ENCODE measurements around the gene NAGS. TPM values are rescaled to one million over a fixed set of nuclear protein-coding genes. Genes with fewer than 3 reads are reported as not detected.
"Not testable (repeated sequence)": the region's sequence is repeated elsewhere in the genome, so short reads cannot be mapped to it uniquely, and the experiment has no call there.

Gene NAGS
- total RNA-seq, 4 donors from 2014 or later, result 1.3 to 9.7 (median 2.6) TPM

DNA sequence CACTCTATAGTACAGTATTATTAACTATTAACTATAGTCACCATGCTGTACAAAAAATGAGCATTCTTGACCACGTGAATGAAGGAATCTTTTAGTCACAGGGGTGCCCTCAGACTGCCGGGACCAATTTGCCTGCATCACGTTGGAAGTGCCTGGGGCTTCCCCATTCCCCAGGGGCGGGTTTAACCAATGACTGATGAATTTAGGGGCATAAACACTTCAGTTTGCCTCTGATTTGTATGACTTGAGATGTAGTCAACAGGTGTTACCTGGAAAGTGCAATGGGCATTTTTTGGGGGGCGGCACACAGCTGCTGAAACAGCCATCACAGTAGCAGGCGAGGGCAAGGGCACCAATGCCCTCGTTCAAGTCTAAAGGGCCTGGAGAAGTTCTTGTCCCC lies 41.9 kb upstream of the NAGS start:
- intact Hi-C loops (cut with DNase I; ENCODE audit: low total_unique reads), result no loop called here
- no peak for DNase-seq
- TF ChIP-seq POLR2A (IDR thresholded peaks at IDR 0.05), result no peak
- TF ChIP-seq, protein P1, sequence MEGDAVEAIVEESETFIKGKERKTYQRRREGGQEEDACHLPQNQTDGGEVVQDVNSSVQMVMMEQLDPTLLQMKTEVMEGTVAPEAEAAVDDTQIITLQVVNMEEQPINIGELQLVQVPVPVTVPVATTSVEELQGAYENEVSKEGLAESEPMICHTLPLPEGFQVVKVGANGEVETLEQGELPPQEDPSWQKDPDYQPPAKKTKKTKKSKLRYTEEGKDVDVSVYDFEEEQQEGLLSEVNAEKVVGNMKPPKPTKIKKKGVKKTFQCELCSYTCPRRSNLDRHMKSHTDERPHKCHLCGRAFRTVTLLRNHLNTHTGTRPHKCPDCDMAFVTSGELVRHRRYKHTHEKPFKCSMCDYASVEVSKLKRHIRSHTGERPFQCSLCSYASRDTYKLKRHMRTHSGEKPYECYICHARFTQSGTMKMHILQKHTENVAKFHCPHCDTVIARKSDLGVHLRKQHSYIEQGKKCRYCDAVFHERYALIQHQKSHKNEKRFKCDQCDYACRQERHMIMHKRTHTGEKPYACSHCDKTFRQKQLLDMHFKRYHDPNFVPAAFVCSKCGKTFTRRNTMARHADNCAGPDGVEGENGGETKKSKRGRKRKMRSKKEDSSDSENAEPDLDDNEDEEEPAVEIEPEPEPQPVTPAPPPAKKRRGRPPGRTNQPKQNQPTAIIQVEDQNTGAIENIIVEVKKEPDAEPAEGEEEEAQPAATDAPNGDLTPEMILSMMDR (IDR thresholded peaks at IDR 0.05), result no peak

GRCh38 chr17:43966276-43966675 lies 38.1 kb upstream of the NAGS start:
- no peak overlapping the region for H3K27ac ChIP-seq
- H3K27me3 ChIP-seq, result no peaks in the 10 kb centered on the region
- intact Hi-C loops (cut with DNase I; ENCODE audit: low total_unique reads), result no loop called here
- no peaks in the 10 kb centered on the region for H3K9me3 ChIP-seq
- no peaks in the 10 kb centered on the region for H3K36me3 ChIP-seq
- H3K4me3 ChIP-seq, result no peak overlapping the region
- TF ChIP-seq POLR2A (IDR thresholded peaks at IDR 0.05), result no peak
- TF ChIP-seq, protein P1 (IDR thresholded peaks at IDR 0.05), result no peak
- no peak for DNase-seq
- no peaks in the 10 kb centered on the region for H3K4me1 ChIP-seq

More for the DNA sequence above, 41.9 kb upstream of the NAGS start:
- Histone ChIP-seq H3K27me3 (no peaks in the 10 kb centered on the region), H3K4me3 (no peak overlapping the region), H3K36me3 (no peaks in the 10 kb centered on the region), H3K27ac (no peak overlapping the region), H3K4me1 (no peaks in the 10 kb centered on the region), H3K9me3 (no peaks in the 10 kb centered on the region)

GRCh38 chr17:43967251-43967875 lies 37.1 kb upstream of the NAGS start:
- Histone ChIP-seq H3K27me3 (no peaks in the 10 kb centered on the region), H3K4me1 (no peaks in the 10 kb centered on the region), H3K36me3 (no peaks in the 10 kb centered on the region), H3K27ac (no peak overlapping the region), H3K4me3 (no peak overlapping the region), H3K9me3 (no peaks in the 10 kb centered on the region)
- DNase-seq, result no peak
- no peak for TF ChIP-seq POLR2A (IDR thresholded peaks at IDR 0.05)
- TF ChIP-seq, protein P1 (IDR thresholded peaks at IDR 0.05), result no peak
- intact Hi-C loops (cut with DNase I; ENCODE audit: low total_unique reads), result no loop called here

DNA sequence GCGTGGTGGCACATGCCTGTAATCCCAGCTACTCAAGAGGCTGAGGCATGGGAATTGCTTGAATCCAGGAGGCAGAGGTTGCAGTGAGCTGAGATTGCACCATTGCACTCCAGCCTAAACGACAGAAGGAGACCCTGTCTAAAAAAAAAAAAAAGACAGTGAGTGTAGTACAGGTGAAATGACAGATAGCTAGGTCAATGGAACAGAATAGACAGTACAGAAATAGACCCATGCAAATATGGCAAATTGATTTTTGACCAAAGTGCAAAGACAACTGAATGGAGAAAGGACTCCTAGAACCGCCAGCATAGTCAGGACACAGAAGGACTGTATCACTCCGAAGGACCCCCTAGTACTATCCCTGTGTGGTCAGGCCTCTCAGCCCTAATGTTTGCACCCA lies 34.1 kb upstream of the NAGS start:
- intact Hi-C loops (cut with DNase I; ENCODE audit: low total_unique reads), result no loop called here

GRCh38 chr17:43971436-43971835 lies 33.0 kb upstream of the NAGS start:
- DNase-seq; H3K27ac ChIP-seq; H3K27me3 ChIP-seq; H3K4me1 ChIP-seq; H3K36me3 ChIP-seq; intact Hi-C loops (cut with DNase I; ENCODE audit: low total_unique reads); H3K4me3 ChIP-seq; H3K9me3 ChIP-seq: not testable (repeated sequence)

More for the DNA sequence above, 34.1 kb upstream of the NAGS start:
- Histone ChIP-seq H3K36me3 (no peaks in the 10 kb centered on the region), H3K9me3 (no peaks in the 10 kb centered on the region), H3K27ac (no peak overlapping the region), H3K27me3 (no peaks in the 10 kb centered on the region), H3K4me1 (no peaks in the 10 kb centered on the region), H3K4me3 (no peak overlapping the region)
- no peak for TF ChIP-seq POLR2A (IDR thresholded peaks at IDR 0.05)
- TF ChIP-seq, protein P1 (IDR thresholded peaks at IDR 0.05), result no peak
- DNase-seq, result no peak

DNA sequence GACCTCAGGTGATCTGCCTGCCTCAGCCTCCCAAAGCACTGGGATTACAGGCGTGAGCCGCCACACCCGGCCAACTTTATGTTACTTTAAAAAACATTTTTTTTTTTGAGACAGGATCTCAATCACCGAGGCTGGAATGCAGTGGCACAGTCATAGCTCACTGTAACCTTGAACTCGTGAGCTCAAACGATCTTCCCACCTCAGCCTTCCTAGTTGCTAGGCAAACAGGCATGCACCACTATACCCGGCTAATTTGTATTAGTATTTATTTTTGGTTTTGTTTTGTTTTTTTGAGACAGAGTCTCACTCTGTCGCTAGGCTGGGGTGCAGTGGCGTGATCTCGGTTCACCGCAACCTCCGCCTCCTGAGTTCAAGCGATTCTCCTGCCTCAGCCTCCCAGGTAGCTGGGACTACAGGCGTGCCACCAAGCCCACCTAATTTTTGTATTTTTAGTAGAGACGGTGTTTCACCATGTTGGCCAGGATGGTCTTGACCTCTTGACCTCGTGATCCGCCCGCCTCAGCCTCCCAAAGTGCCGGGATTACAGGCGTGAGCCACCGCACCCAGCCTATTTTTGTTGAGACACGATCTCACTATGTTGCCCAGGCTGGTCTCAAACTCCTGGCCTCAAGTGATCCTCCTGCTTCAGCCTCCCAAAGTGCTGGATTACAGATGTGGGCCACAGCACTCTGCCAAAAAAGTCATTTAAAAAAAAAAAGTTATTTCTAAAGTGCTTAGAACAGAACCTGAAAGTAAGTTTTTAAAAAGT lies 31.8 kb upstream of the NAGS start:
- H3K27ac ChIP-seq; H3K27me3 ChIP-seq; DNase-seq; H3K9me3 ChIP-seq; intact Hi-C loops (cut with DNase I; ENCODE audit: low total_unique reads); H3K36me3 ChIP-seq; H3K4me3 ChIP-seq; H3K4me1 ChIP-seq: not testable (repeated sequence)
